HepG2 (cell line): ENCODE data around the gene LRP5. TPM values are rescaled to one million over a fixed set of nuclear protein-coding genes. Genes with fewer than 3 reads are reported as not detected.

ENCODE experiments used
- ATF2 ChIP-seq: sonication (generic); formaldehyde crosslinking; IDR thresholded peaks from 2 replicates; pipeline ENCODE4 v1.4.0; 2020; ENCODE audit warnings: missing genetic modification reagents
- ELF3 ChIP-seq: IDR thresholded peaks from 2 replicates; pipeline ENCODE4 v1.6.1; 2016; ENCODE audit warnings: missing genetic modification reagents, missing compliant biosample characterization
- ELK4 ChIP-seq: sonication (generic); formaldehyde crosslinking; IDR thresholded peaks from 2 replicates; pipeline ENCODE4 v1.9.0; 2021; ENCODE audit warnings: missing genetic modification reagents, borderline replicate concordance
- FIP1L1 ChIP-seq: fragments of 200-400 bp; formaldehyde crosslinking; IDR thresholded peaks from 2 replicates; pipeline ENCODE4 v1.6.1; 2018; ENCODE audit warnings: low read depth, mild to moderate bottlenecking, low read length, moderate library complexity, borderline replicate concordance; ENCODE audit not compliant: insufficient read depth
- FOXK1 ChIP-seq: sonication (generic); formaldehyde crosslinking; IDR thresholded peaks from 2 replicates; pipeline ENCODE4 v1.4.0; 2020; ENCODE audit warnings: low read depth, missing genetic modification reagents, borderline replicate concordance
- HMGXB4 ChIP-seq, 2 experiments: sonication (generic) in 1 of 2; formaldehyde crosslinking in 1 of 2; IDR thresholded peaks; 2 replicates each; pipeline versions ENCODE4 v1.4.0 to v1.6.1; 2018 to 2020; ENCODE audit warnings: missing genetic modification reagents in 2 of 2, borderline replicate concordance in 1 of 2, low read depth in 1 of 2, mild to moderate bottlenecking in 1 of 2, missing biosample characterization in 1 of 2
- HNF4G ChIP-seq, 2 experiments: sonication (generic) in 1 of 2; formaldehyde crosslinking in 1 of 2; IDR thresholded peaks; 2 replicates each; pipeline versions ENCODE4 v1.4.0 to v1.6.1; 2011 to 2020; ENCODE audit warnings: borderline replicate concordance in 2 of 2, low read depth in 2 of 2, mild to moderate bottlenecking in 2 of 2, low read length in 1 of 2, missing genetic modification reagents in 1 of 2, moderate library complexity in 1 of 2
- KDM5A ChIP-seq: fragments of 200-600 bp; sonication (generic); IDR thresholded peaks from 2 replicates; pipeline ENCODE4 v1.7.0; 2018; ENCODE audit warnings: antibody characterized with exemption, mild to moderate bottlenecking, low read length, borderline replicate concordance
- KLF12 ChIP-seq: sonication (generic); formaldehyde crosslinking; IDR thresholded peaks from 2 replicates; pipeline ENCODE4 v1.4.0; 2020; ENCODE audit warnings: missing genetic modification reagents, borderline replicate concordance
- MEF2D ChIP-seq: sonication (generic); formaldehyde crosslinking; IDR thresholded peaks from 2 replicates; pipeline ENCODE4 v1.5.1; 2020; ENCODE audit warnings: mild to moderate bottlenecking, missing genetic modification reagents
- MEIS2 ChIP-seq: sonication (generic); formaldehyde crosslinking; IDR thresholded peaks from 2 replicates; pipeline ENCODE4 v1.9.0; 2021; ENCODE audit warnings: mild to moderate bottlenecking, missing genetic modification reagents
- NAIF1 ChIP-seq: sonication (generic); formaldehyde crosslinking; IDR thresholded peaks from 2 replicates; pipeline ENCODE4 v1.5.0; 2020; ENCODE audit warnings: mild to moderate bottlenecking, missing genetic modification reagents, borderline replicate concordance
- PITX1 ChIP-seq: sonication (generic); formaldehyde crosslinking; IDR thresholded peaks from 2 replicates; pipeline ENCODE4 v1.5.1; 2020; ENCODE audit warnings: mild to moderate bottlenecking, missing genetic modification reagents
- TIGD3 ChIP-seq: sonication (generic); formaldehyde crosslinking; IDR thresholded peaks from 2 replicates; pipeline ENCODE4 v1.5.1; 2020; ENCODE audit warnings: mild to moderate bottlenecking, missing genetic modification reagents, borderline replicate concordance
- ZBTB21 ChIP-seq: sonication (generic); formaldehyde crosslinking; IDR thresholded peaks from 2 replicates; pipeline ENCODE4 v1.4.0; 2020; ENCODE audit warnings: missing genetic modification reagents
- ZNF256 ChIP-seq: sonication (generic); formaldehyde crosslinking; conservative IDR thresholded peaks from 2 replicates; pipeline ENCODE4 v1.4.0; 2020; ENCODE audit warnings: missing genetic modification reagents
- ZNF34 ChIP-seq: sonication (generic); formaldehyde crosslinking; IDR thresholded peaks from 2 replicates; pipeline ENCODE4 v1.4.0; 2020; ENCODE audit warnings: mild to moderate bottlenecking, missing genetic modification reagents, borderline replicate concordance
- ZNF383 ChIP-seq: sonication (generic); formaldehyde crosslinking; IDR thresholded peaks from 2 replicates; pipeline ENCODE4 v1.4.0; 2020; ENCODE audit warnings: missing genetic modification reagents, mild to moderate bottlenecking, borderline replicate concordance
- ZNF580 ChIP-seq: IDR thresholded peaks from 2 replicates; pipeline ENCODE4 v1.6.1; 2016; ENCODE audit warnings: low read depth, borderline replicate concordance
- ZNF614 ChIP-seq: IDR thresholded peaks from 2 replicates; pipeline ENCODE4 v1.6.1; 2018; ENCODE audit warnings: missing biosample characterization, missing genetic modification reagents, inconsistent platforms, borderline replicate concordance
- ZNF619 ChIP-seq: sonication (generic); formaldehyde crosslinking; IDR thresholded peaks from 2 replicates; pipeline ENCODE4 v1.4.0; 2020; ENCODE audit warnings: mild to moderate bottlenecking, missing genetic modification reagents
- ZSCAN9 ChIP-seq: IDR thresholded peaks from 2 replicates; pipeline ENCODE4 v1.6.1; 2016; ENCODE audit warnings: borderline replicate concordance
- polyA plus RNA-seq, 8 experiments: library from polyadenylated mRNA; depleted of rRNA in 3 of 8; stranded (reverse) in 7 of 8; unstranded in 1 of 8; fragments of >200 nt; fragmentation: Illumina TruSeq in 4 of 8; extraction: Trizol in 4 of 8; gene quantifications; 2 replicates each; pipeline versions ENCODE4 v1.2.1 to v1.2.3, GENCODE V29; 2011 to 2016; ENCODE audit warnings: low read depth in 4 of 8, missing spikeins in 1 of 8, mixed read lengths in 1 of 8; ENCODE audit not compliant: insufficient read depth in 1 of 8
- total RNA-seq, 5 experiments: library from RNA; depleted of rRNA; stranded (reverse); fragments of >200 nt; fragmentation: Illumina TruSeq; extraction: Trizol; gene quantifications; 2 replicates each; pipeline ENCODE4 v1.2.3, GENCODE V29; 2016; ENCODE audit warnings: low read depth in 1 of 5

Gene LRP5
- total and polyA plus RNA-seq, 2 of the 13 experiments (the other 11 are each of a cell fraction or from before 2014, with no cell fraction given): 40.4 to 64.0 TPM

- TF ChIP-seq ZNF619 (0 out of 2 replicates have a peak, but pooled peaks have one; percentile 62), FOXK1 (CRISPR knock-in tag) (0 out of 2 replicates have a peak, but pooled peaks have one; percentile 34), FIP1L1 (0 out of 2 replicates have a peak, but pooled peaks have one; percentile 87), ZNF34 (CRISPR knock-in tag) (no peak), MEF2D (0 out of 2 replicates have a peak, but pooled peaks have one; percentile 42), ZNF580 (peak; percentile 75; the same call in 1 of the 2 replicates), HMGXB4 (CRISPR knock-in tag; IDR thresholded peaks at IDR 0.05; ENCODE audit: borderline replicate concordance in 1 of 2, low read depth in 1 of 2) (peak in 1 of 2 experiments; percentile 83; a peak in 2 of 4 replicates), ELF3 (CRISPR knock-in tag) (peak; percentile 79), MEIS2 (no peak), ZNF383 (CRISPR knock-in tag) (no peak), ZNF614 (peak; percentile 91), ZSCAN9 (CRISPR knock-in tag) (no peak), KDM5A (no peak), ZBTB21 (CRISPR knock-in tag) (no peak), ZNF256 (CRISPR knock-in tag) (no peak), HNF4G (IDR thresholded peaks at IDR 0.05; ENCODE audit: borderline replicate concordance, low read depth, low read length) (peak; percentile 46; the same call in 1 of the 2 replicates), HNF4G (CRISPR knock-in tag; IDR thresholded peaks at IDR 0.05; ENCODE audit: borderline replicate concordance, low read depth) (peak; percentile 83; the same call in 1 of the 2 replicates), ATF2 (CRISPR knock-in tag) (peak; percentile 60), ELK4 (CRISPR knock-in tag) (no peak), KLF12 (CRISPR knock-in tag) (no peak), NAIF1 (CRISPR knock-in tag) (no peak), TIGD3 (CRISPR knock-in tag) (no peak; the same call in 1 of the 2 replicates), PITX1 (CRISPR knock-in tag) (peak; percentile 73; the same call in 1 of the 2 replicates)
These were observed 3.0 kb downstream of the LRP5 start (continued) for GRCh38 chr11:68315171-68315920.
